Measurements from ENCODE around the gene PRICKLE2. TPM values are rescaled to one million over a fixed set of nuclear protein-coding genes. Genes with fewer than 3 reads are reported as not detected.

PRICKLE2 gene
- total and polyA plus RNA-seq, 4 donors: 0.89 to 8.0 (median 3.2) TPM

- no peaks in the 10 kb centered on the region for H3K4me1 ChIP-seq (ENCODE audit: control insufficient read depth in 4 of 4, insufficient read depth in 4 of 4, low read length in 3 of 4)
- TF ChIP-seq FOXA1 (IDR thresholded peaks at IDR 0.05): no peak
- H3K27me3 ChIP-seq (ENCODE audit: control insufficient read depth in 4 of 4, insufficient read depth in 4 of 4, low read length in 3 of 4): peaks cover 0 to 4% (median 0%) of the 10 kb centered on the region in 4 donors
- 67% methylated on average over 4 of the region's 4 CpGs for WGBS
- no peak overlapping the region for H3K9ac ChIP-seq (ENCODE audit: low read depth in 1 of 2, low read length in 2 of 2)
- no peak overlapping the region for H3K27ac ChIP-seq (ENCODE audit: low read depth in 1 of 2, low read length in 2 of 2)
- no peak for DNase-seq (ENCODE audit: low spot score)
- H3K9me3 ChIP-seq (ENCODE audit: control insufficient read depth in 4 of 4, low read length in 3 of 4): no peaks in the 10 kb centered on the region
- no peaks in the 10 kb centered on the region for H3K36me3 ChIP-seq (ENCODE audit: control insufficient read depth in 4 of 4, insufficient read depth in 3 of 4, low read depth in 1 of 4, low read length in 3 of 4)
- H3K4me3 ChIP-seq (ENCODE audit: low read depth in 1 of 3, low read length in 3 of 3): no peak overlapping the region
These were observed 146.3 kb downstream of the PRICKLE2 start for GRCh38 chr3:64078966-64079365.

GRCh38 chr3:64074895-64075679 lies 150.2 kb downstream of the PRICKLE2 start:
- TF ChIP-seq TAF1 (conservative IDR thresholded peaks at IDR 0.05) (no peak), RAD21 (IDR thresholded peaks at IDR 0.05) (no peak), JUND (IDR thresholded peaks at IDR 0.05) (no peak), GABPA (IDR thresholded peaks at IDR 0.05 in 1 of 2, conservative IDR thresholded peaks at IDR 0.05 in 1 of 2) (no peak), FOXA2 (IDR thresholded peaks at IDR 0.05) (no peak), SP1 (IDR thresholded peaks at IDR 0.05) (no peak), MAX (IDR thresholded peaks at IDR 0.05) (no peak), ZBTB33 (IDR thresholded peaks at IDR 0.05) (no peak), HNF4A (conservative IDR thresholded peaks at IDR 0.05) (no peak), REST (IDR thresholded peaks at IDR 0.05) (no peak), ATF3 (IDR thresholded peaks at IDR 0.05) (no peak), EGR1 (IDR thresholded peaks at IDR 0.05; ENCODE audit: low read depth in 2 of 2) (no peak), CTCF (IDR thresholded peaks at IDR 0.05; ENCODE audit: low read depth, low read length, missing input control) (no peak), HNF4G (IDR thresholded peaks at IDR 0.05) (no peak), FOXA1 (IDR thresholded peaks at IDR 0.05) (no peak), RXRA (IDR thresholded peaks at IDR 0.05) (no peak)
- no peak overlapping the region for H3K4me3 ChIP-seq (ENCODE audit: low read depth in 1 of 3, low read length in 3 of 3)
- no peaks in the 10 kb centered on the region for H3K4me1 ChIP-seq (ENCODE audit: control insufficient read depth in 4 of 4, insufficient read depth in 4 of 4, low read length in 3 of 4)
- H3K9ac ChIP-seq (ENCODE audit: low read depth in 1 of 2, low read length in 2 of 2): no peak overlapping the region
- H3K27me3 ChIP-seq (ENCODE audit: control insufficient read depth in 4 of 4, insufficient read depth in 4 of 4, low read length in 3 of 4): peaks cover 0 to 4% (median 0%) of the 10 kb centered on the region in 4 donors
- H3K36me3 ChIP-seq (ENCODE audit: control insufficient read depth in 4 of 4, insufficient read depth in 3 of 4, low read depth in 1 of 4, low read length in 3 of 4): no peaks in the 10 kb centered on the region
- no peaks in the 10 kb centered on the region for H3K9me3 ChIP-seq (ENCODE audit: control insufficient read depth in 4 of 4, low read length in 3 of 4)
- DNase-seq (ENCODE audit: low spot score): no peak
- WGBS: 89% methylated on average over 6 of the region's 6 CpGs
- H3K27ac ChIP-seq (ENCODE audit: low read depth in 1 of 2, low read length in 2 of 2): no peak overlapping the region

Measured in liver (tissue), 9 donors.